Bronchial epithelial cell (primary cell): ENCODE measurements around the gene TNFSF18. TPM values are rescaled to one million over a fixed set of nuclear protein-coding genes. Genes with fewer than 3 reads are reported as not detected.

ENCODE experiments used
- DNase-seq: peaks from one replicate; pipeline ENCODE4 v3.0.0-alpha.2; 2010; ENCODE audit warnings: low read depth
- FAIRE-seq: peaks from 2 replicates; lab custom pipeline; 2011; peaks lifted over from hg19 to GRCh38; lab: Jason Lieb, UNC
- H3K27me3 ChIP-seq: 2 replicates; pipeline ENCODE4 v1.5.1; 2011; ENCODE audit warnings: low read length; ENCODE audit not compliant: control insufficient read depth, insufficient read depth
- H3K36me3 ChIP-seq: 2 replicates; pipeline ENCODE4 v1.5.1; 2011; ENCODE audit warnings: low read length; ENCODE audit not compliant: control insufficient read depth, insufficient read depth
- H3K4me3 ChIP-seq: 2 replicates; pipeline ENCODE4 v1.5.1; 2011; ENCODE audit warnings: mild to moderate bottlenecking, low read depth, low read length, control low read depth
- CTCF ChIP-seq: IDR thresholded peaks from 2 replicates; pipeline ENCODE4 v1.5.1; 2011; ENCODE audit warnings: mild to moderate bottlenecking, moderate library complexity, low read length, control low read depth, inconsistent platforms; ENCODE audit not compliant: insufficient read depth, severe bottlenecking
- total RNA-seq: library from RNA; depleted of rRNA; stranded (reverse); fragments of >200 nt; gene quantifications from 2 replicates; pipeline ENCODE4 v1.2.1, GENCODE V29; 2014

Gene TNFSF18
- total RNA-seq, 1 donor from 2014 or later: not detected

- TF ChIP-seq CTCF: no peak
- no peak for FAIRE-seq
- DNase-seq: peak; percentile 81
- no peak overlapping the region for H3K4me3 ChIP-seq
- H3K36me3 ChIP-seq: no peaks in the 10 kb centered on the region
- no peaks in the 10 kb centered on the region for H3K27me3 ChIP-seq
These were observed 2.0 kb downstream of the TNFSF18 start for GRCh38 chr1:173048621-173049321.

- no peak for DNase-seq
- FAIRE-seq: no peak
- Histone ChIP-seq H3K4me3 (no peak overlapping the region), H3K36me3 (no peaks in the 10 kb centered on the region), H3K27me3 (no peaks in the 10 kb centered on the region)
- TF ChIP-seq CTCF: no peak
These were observed 6.1 kb downstream of the TNFSF18 start for GRCh38 chr1:173044656-173045055.

- H3K36me3 ChIP-seq: no peaks in the 10 kb centered on the region
- FAIRE-seq (no peak), DNase-seq (peak; percentile 75)
- no peak for TF ChIP-seq CTCF
- H3K27me3 ChIP-seq: no peaks in the 10 kb centered on the region
- no peak overlapping the region for H3K4me3 ChIP-seq
These were observed 7.5 kb downstream of the TNFSF18 start for GRCh38 chr1:173043253-173043652.

- no peak for TF ChIP-seq CTCF
- Histone ChIP-seq H3K27me3 (no peaks in the 10 kb centered on the region), H3K4me3 (no peak overlapping the region), H3K36me3 (no peaks in the 10 kb centered on the region)
- peak; percentile 55 for DNase-seq
- FAIRE-seq: peak; percentile 40
These were observed 7.9 kb downstream of the TNFSF18 start for GRCh38 chr1:173042806-173043205.

- DNase-seq (peak; percentile 50), FAIRE-seq (no peak)
- Histone ChIP-seq H3K27me3 (no peaks in the 10 kb centered on the region), H3K36me3 (no peaks in the 10 kb centered on the region), H3K4me3 (no peak overlapping the region)
- TF ChIP-seq CTCF: no peak
These were observed 11.1 kb downstream of the TNFSF18 start for GRCh38 chr1:173039626-173040025.
